SK-N-SH treated with all-trans-retinoic acid at 6 μM for 48 hours (cell line): ENCODE results near the gene CREB1.

Experiments
- ATAC-seq: fragments of 200-7000 bp; cut with Tn5 transposase; 3 replicates; pipeline ENCODE4 v1.9.1; 2020; ENCODE audit warnings: mild to moderate bottlenecking, moderate library complexity
- ARNTL ChIP-seq: fragments of 450-650 bp; formaldehyde crosslinking; IDR thresholded peaks from 2 replicates; pipeline ENCODE4 v1.5.0; 2020; ENCODE audit warnings: low read depth, mild to moderate bottlenecking, moderate library complexity, borderline replicate concordance
- CSDC2 ChIP-seq: fragments of 250-450 bp; sonication (Bioruptor Pico); IDR thresholded peaks from 2 replicates; pipeline ENCODE4 v1.5.0; 2020; ENCODE audit warnings: mild to moderate bottlenecking, moderate library complexity
- ESRRG ChIP-seq: fragments of 250-450 bp; sonication (Bioruptor Pico); IDR thresholded peaks from 2 replicates; pipeline ENCODE4 v1.6.1; 2021; ENCODE audit warnings: mild to moderate bottlenecking
- ISL1 ChIP-seq: fragments of 250-450 bp; sonication (Bioruptor Pico); IDR thresholded peaks from 2 replicates; pipeline ENCODE4 v2.1.2; 2022; ENCODE audit warnings: mild to moderate bottlenecking, moderate library complexity
- OSR1 ChIP-seq: fragments of 250-450 bp; sonication (Bioruptor Pico); IDR thresholded peaks from 2 replicates; pipeline ENCODE4 v1.8.0; 2022; ENCODE audit warnings: moderate library complexity, mild to moderate bottlenecking, inconsistent platforms
- PPARA ChIP-seq: fragments of 250-450 bp; sonication (Bioruptor Pico); IDR thresholded peaks from 2 replicates; pipeline ENCODE4 v1.5.0; 2020; ENCODE audit warnings: mild to moderate bottlenecking, borderline replicate concordance
- SNAI2 ChIP-seq: fragments of 250-450 bp; sonication (Bioruptor Pico); IDR thresholded peaks from 2 replicates; pipeline ENCODE4 v1.5.0; 2020; ENCODE audit warnings: mild to moderate bottlenecking, moderate library complexity
- TCF4 ChIP-seq: fragments of 250-450 bp; sonication (Bioruptor Pico); IDR thresholded peaks from 2 replicates; pipeline ENCODE4 v1.8.0; 2021; ENCODE audit warnings: mild to moderate bottlenecking, moderate library complexity, borderline replicate concordance
- TOX ChIP-seq: fragments of 250-450 bp; sonication (Bioruptor Pico); IDR thresholded peaks from 2 replicates; pipeline ENCODE4 v1.8.0; 2021; ENCODE audit warnings: mild to moderate bottlenecking, moderate library complexity, borderline replicate concordance
- ZFP30 ChIP-seq: fragments of 450-650 bp; formaldehyde crosslinking; IDR thresholded peaks from 2 replicates; pipeline ENCODE4 v1.5.0; 2022; ENCODE audit warnings: mild to moderate bottlenecking, moderate library complexity
- ZNF565 ChIP-seq: fragments of 450-650 bp; formaldehyde crosslinking; conservative IDR thresholded peaks from 2 replicates; pipeline ENCODE4 v1.5.0; 2020; ENCODE audit warnings: low read depth, mild to moderate bottlenecking, moderate library complexity
- ZNF70 ChIP-seq: fragments of 450-650 bp; formaldehyde crosslinking; IDR thresholded peaks from 2 replicates; pipeline ENCODE4 v1.5.0; 2020; ENCODE audit warnings: mild to moderate bottlenecking, moderate library complexity
- ZNF8 ChIP-seq: fragments of 450-650 bp; formaldehyde crosslinking; IDR thresholded peaks from 2 replicates; pipeline ENCODE4 v1.5.0; 2020; ENCODE audit warnings: mild to moderate bottlenecking, moderate library complexity
- TF ChIP-seq, protein P1 (sequence below): fragments of 250-450 bp; sonication (Bioruptor Pico); IDR thresholded peaks from 2 replicates; pipeline ENCODE4 v1.5.0; 2020; ENCODE audit warnings: mild to moderate bottlenecking, moderate library complexity
- TF ChIP-seq, protein P2 (sequence below): fragments of 250-450 bp; sonication (Bioruptor Pico); IDR thresholded peaks from 2 replicates; pipeline ENCODE4 v1.8.0; 2020; ENCODE audit warnings: mild to moderate bottlenecking, moderate library complexity, borderline replicate concordance
- TF ChIP-seq, protein P3 (sequence below): fragments of 250-450 bp; sonication (Bioruptor Pico); IDR thresholded peaks from 2 replicates; pipeline ENCODE4 v1.8.0; 2021; ENCODE audit warnings: low read depth, mild to moderate bottlenecking, moderate library complexity, borderline replicate concordance
- TF ChIP-seq, protein P4 (sequence below): fragments of 250-450 bp; sonication (Bioruptor Pico); IDR thresholded peaks from 2 replicates; pipeline ENCODE4 v1.5.1; 2020; ENCODE audit warnings: low read depth, mild to moderate bottlenecking, moderate library complexity

CREB1 gene

DNA sequence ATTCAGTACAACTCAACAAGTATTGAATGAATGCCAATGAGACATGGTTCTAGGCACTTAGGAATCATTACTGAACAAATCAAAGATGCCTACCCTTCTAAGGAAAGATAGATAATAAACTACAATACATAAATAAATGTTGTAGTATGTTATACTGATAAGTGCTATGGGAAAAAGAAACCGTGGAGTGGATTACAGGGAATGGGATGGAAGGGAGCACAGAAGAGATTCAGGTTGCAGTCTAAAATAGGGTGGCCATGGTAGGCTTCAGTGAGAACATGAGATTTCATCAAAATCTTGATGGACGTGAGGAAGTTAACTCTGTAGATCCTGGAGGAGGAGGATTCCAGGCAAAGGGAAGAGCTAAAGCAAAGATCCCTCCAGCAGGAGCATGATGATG lies 17.9 kb upstream of the CREB1 start:
- TF ChIP-seq ZNF70 (CRISPR knock-in tag) = no peak
- no peak for TF ChIP-seq TCF4
- no peak for TF ChIP-seq PPARA (CRISPR knock-in tag)
- ATAC-seq = no peak

DNA sequence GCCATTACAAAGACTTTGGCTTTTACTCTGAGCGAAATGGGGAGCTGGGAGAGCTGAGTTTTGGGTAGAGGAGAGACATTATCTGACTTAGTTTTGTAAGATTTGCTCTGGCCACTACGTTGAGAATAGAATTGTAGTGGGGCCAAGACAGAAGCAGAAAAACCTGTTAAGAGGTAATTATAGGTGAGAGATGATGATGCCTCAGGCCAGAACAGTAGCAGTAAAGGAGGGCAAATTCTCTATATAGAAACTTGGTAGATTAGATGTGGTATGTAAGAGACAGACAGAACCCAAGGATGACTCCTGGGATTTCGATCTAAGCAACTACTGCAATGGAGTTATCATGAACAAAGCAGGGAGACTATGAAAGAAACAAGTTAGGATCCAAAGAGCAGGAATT lies 17.4 kb upstream of the CREB1 start:
- TF ChIP-seq, protein P1, sequence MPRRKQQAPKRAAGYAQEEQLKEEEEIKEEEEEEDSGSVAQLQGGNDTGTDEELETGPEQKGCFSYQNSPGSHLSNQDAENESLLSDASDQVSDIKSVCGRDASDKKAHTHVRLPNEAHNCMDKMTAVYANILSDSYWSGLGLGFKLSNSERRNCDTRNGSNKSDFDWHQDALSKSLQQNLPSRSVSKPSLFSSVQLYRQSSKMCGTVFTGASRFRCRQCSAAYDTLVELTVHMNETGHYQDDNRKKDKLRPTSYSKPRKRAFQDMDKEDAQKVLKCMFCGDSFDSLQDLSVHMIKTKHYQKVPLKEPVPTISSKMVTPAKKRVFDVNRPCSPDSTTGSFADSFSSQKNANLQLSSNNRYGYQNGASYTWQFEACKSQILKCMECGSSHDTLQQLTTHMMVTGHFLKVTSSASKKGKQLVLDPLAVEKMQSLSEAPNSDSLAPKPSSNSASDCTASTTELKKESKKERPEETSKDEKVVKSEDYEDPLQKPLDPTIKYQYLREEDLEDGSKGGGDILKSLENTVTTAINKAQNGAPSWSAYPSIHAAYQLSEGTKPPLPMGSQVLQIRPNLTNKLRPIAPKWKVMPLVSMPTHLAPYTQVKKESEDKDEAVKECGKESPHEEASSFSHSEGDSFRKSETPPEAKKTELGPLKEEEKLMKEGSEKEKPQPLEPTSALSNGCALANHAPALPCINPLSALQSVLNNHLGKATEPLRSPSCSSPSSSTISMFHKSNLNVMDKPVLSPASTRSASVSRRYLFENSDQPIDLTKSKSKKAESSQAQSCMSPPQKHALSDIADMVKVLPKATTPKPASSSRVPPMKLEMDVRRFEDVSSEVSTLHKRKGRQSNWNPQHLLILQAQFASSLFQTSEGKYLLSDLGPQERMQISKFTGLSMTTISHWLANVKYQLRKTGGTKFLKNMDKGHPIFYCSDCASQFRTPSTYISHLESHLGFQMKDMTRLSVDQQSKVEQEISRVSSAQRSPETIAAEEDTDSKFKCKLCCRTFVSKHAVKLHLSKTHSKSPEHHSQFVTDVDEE (CRISPR knock-in tag) = no peak
- no peak for TF ChIP-seq ESRRG (CRISPR knock-in tag)
- no peak for TF ChIP-seq OSR1 (CRISPR knock-in tag)
- no peak for TF ChIP-seq CSDC2 (CRISPR knock-in tag)
- TF ChIP-seq, protein P2, sequence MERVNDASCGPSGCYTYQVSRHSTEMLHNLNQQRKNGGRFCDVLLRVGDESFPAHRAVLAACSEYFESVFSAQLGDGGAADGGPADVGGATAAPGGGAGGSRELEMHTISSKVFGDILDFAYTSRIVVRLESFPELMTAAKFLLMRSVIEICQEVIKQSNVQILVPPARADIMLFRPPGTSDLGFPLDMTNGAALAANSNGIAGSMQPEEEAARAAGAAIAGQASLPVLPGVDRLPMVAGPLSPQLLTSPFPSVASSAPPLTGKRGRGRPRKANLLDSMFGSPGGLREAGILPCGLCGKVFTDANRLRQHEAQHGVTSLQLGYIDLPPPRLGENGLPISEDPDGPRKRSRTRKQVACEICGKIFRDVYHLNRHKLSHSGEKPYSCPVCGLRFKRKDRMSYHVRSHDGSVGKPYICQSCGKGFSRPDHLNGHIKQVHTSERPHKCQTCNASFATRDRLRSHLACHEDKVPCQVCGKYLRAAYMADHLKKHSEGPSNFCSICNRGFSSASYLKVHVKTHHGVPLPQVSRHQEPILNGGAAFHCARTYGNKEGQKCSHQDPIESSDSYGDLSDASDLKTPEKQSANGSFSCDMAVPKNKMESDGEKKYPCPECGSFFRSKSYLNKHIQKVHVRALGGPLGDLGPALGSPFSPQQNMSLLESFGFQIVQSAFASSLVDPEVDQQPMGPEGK (CRISPR knock-in tag) = no peak
- no peak for TF ChIP-seq ZNF565
- TF ChIP-seq, protein P3, sequence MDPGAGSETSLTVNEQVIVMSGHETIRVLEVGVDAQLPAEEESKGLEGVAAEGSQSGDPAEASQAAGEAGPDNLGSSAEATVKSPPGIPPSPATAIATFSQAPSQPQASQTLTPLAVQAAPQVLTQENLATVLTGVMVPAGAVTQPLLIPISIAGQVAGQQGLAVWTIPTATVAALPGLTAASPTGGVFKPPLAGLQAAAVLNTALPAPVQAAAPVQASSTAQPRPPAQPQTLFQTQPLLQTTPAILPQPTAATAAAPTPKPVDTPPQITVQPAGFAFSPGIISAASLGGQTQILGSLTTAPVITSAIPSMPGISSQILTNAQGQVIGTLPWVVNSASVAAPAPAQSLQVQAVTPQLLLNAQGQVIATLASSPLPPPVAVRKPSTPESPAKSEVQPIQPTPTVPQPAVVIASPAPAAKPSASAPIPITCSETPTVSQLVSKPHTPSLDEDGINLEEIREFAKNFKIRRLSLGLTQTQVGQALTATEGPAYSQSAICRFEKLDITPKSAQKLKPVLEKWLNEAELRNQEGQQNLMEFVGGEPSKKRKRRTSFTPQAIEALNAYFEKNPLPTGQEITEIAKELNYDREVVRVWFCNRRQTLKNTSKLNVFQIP (CRISPR knock-in tag) = no peak
- no peak for TF ChIP-seq SNAI2
- TF ChIP-seq TCF4 = no peak
- no peak for ATAC-seq

DNA sequence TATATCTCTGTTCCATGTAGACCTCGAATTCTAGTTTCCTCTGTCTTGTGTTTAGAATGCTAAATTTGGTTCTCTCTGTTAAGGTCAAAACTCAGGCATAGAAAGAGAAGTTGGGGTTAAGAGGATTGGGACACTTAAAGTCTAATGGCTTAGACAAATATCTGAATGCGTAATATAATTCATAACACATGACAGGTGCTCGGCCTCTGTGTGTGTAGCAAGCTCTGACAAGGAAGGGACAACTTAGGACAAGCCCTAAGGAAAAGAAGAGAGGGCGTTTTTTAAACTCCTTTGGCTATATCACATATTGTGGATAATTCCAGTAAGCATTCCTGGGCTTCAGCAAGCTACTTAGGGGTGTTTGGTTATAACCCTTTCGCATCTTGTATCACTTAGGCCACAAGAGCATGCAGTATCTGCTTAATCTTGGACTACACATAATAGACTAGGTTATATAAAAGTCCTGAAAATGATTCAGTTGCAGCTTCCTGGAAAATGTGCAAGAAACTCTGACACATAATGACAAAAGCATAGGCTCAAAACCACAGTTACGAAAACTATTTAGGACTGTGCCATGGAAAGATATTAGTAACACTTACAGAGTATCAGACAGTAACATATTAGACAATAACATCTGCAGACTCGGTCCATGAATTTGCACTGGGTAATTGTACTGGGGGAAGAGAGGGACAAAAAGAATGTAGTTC lies 16.1 kb upstream of the CREB1 start:
- TF ChIP-seq ISL1 (CRISPR knock-in tag) (0 out of 2 replicates have a peak, but pooled peaks have one; percentile 7), TOX (peak; percentile 22; the same call in 1 of the 2 replicates)
- TF ChIP-seq, protein P2 (CRISPR knock-in tag) = no peak
- TF ChIP-seq, all 23 proteins: peak for 2
- ATAC-seq = peak; percentile 94

DNA sequence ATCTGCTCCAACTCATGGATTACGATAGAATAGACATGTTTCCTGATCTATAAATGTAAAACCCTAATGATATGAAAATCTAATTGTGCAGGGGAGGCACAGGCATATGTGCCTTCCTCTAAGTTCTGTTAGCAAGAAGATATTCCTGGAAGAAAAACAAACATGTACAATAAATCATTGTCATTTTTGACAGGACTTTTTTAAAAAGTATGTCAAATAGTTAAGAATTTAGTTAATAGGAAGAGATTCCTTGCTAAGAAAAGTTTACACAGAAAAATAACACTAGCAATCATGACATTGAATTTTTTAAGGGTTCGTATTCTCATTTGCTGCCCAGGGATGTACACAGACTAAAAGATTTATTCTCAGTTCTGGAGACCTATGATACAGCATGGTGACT lies 15.3 kb upstream of the CREB1 start:
- ATAC-seq = peak; percentile 35
- no peak for TF ChIP-seq TOX

DNA sequence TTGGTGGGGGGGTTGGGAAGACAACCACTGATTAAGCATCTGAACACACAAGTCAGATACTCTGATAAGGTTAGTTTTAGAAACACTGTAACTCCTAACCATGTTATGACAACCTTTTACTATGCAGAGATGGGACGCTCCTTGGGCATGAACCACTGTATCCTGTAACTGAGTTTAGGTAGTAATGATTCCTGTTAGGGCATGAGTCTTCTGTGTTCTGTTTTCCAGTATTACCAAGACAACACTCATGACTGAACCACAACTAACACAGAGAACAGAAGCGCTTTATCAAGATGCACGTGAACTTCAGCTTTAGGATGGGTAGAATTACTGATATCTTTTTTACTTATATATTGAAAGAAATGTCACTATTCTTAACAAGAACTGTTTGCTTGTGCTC lies 14.1 kb upstream of the CREB1 start:
- TF ChIP-seq ISL1 (CRISPR knock-in tag) = no peak
- no peak for TF ChIP-seq TOX
- TF ChIP-seq, protein P3 (CRISPR knock-in tag) = no peak
- no peak for TF ChIP-seq ZNF8 (CRISPR knock-in tag)
- TF ChIP-seq ARNTL (CRISPR knock-in tag) = no peak
- TF ChIP-seq ZNF70 (CRISPR knock-in tag) = no peak
- TF ChIP-seq ZNF565 = no peak
- no peak for TF ChIP-seq ZFP30 (CRISPR knock-in tag)
- TF ChIP-seq, protein P4, sequence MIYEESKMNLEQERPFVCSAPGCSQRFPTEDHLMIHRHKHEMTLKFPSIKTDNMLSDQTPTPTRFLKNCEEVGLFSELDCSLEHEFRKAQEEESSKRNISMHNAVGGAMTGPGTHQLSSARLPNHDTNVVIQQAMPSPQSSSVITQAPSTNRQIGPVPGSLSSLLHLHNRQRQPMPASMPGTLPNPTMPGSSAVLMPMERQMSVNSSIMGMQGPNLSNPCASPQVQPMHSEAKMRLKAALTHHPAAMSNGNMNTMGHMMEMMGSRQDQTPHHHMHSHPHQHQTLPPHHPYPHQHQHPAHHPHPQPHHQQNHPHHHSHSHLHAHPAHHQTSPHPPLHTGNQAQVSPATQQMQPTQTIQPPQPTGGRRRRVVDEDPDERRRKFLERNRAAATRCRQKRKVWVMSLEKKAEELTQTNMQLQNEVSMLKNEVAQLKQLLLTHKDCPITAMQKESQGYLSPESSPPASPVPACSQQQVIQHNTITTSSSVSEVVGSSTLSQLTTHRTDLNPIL (CRISPR knock-in tag) = no peak
- no peak for ATAC-seq
